GM10266 (cell line): ENCODE data around the gene MEF2B.
A peak's percentile ranks its signal among the peaks of the same experiment; 100 is the strongest.

Source experiments
- DNase-seq: peaks from one replicate; pipeline ENCODE4 v3.0.0; 2012; ENCODE audit errors: extremely low spot score
- TF ChIP-seq, protein P1 (sequence below): IDR thresholded peaks from 2 replicates; pipeline ENCODE4 v1.5.1; 2012; ENCODE audit warnings: mild to moderate bottlenecking, low read depth; ENCODE audit not compliant: control insufficient read depth, insufficient read depth; ENCODE audit errors: missing control alignments

Gene MEF2B

DNA sequence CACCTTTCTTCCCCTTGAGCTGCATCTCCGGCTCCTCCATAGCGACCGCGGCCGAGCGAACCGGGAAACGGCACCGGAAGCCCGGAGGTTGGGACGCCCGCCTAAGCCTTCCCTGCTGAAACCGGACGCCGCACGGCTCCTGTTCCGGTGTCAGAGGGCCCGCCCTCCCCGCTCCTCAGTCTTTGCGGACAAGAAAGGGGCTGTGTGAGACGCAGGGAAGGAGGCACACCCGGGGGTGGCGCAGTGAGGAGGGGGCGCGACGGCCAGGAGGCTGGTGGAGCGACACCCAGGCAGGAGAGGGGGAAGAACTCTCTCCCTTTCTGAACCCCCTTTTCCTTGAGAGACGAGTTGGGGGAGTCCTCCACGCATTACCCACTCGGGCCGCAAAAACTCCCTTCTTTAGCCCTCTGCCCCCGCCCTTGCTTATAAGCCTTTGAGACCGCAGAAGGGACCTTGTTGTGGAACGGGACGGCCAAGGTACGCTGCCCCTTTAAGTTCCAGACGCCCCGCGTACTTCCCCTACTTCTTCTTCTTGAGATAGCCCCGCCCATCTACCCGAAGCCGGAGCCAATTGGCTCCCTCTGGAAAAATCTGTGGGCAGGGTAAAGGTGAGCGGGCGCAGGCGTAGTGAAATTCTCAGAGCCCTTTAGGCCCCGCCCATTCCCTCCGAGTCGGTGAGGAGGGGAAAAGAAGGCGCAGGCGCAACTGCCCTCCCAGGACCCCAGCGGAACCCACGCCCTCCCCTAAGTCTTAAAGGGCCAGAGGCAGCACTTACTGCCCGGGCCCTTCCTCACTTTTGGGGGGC is 22.2 kb upstream of the MEF2B start, which contains the start of the genes BORCS8 and RFXANK:
Gene BORCS8, minus strand, starts transcription at position 75 of the 805 bp plus-strand sequence. Its CDS starts 35 bp downstream, at position 40.
Gene RFXANK, plus strand, starts transcription at position 181 of the 805 bp plus-strand sequence. CDS start 1,689 bp downstream, outside the sequence.
- DNase-seq: peak; percentile 95

DNA sequence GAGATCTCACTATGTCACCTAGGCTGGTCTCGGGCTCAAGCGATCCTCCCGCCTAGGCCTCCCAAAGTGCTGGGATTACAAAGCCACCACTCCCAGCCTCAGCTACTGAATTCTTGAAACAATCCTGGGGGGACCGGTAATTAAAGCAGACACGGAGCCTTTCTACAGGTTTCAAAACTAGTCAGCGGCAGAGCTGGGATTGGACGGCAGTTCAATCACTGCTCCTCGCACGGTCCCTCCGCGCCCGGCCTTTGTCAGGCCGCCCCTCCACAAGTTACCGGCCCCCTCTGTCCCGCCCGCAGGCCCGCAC is 21.7 kb upstream of the MEF2B start:
- TF ChIP-seq, protein P1, sequence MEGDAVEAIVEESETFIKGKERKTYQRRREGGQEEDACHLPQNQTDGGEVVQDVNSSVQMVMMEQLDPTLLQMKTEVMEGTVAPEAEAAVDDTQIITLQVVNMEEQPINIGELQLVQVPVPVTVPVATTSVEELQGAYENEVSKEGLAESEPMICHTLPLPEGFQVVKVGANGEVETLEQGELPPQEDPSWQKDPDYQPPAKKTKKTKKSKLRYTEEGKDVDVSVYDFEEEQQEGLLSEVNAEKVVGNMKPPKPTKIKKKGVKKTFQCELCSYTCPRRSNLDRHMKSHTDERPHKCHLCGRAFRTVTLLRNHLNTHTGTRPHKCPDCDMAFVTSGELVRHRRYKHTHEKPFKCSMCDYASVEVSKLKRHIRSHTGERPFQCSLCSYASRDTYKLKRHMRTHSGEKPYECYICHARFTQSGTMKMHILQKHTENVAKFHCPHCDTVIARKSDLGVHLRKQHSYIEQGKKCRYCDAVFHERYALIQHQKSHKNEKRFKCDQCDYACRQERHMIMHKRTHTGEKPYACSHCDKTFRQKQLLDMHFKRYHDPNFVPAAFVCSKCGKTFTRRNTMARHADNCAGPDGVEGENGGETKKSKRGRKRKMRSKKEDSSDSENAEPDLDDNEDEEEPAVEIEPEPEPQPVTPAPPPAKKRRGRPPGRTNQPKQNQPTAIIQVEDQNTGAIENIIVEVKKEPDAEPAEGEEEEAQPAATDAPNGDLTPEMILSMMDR: no peak
- DNase-seq: no peak

More for the DNA sequence above, 22.2 kb upstream of the MEF2B start, which contains the start of the genes BORCS8 and RFXANK:
- TF ChIP-seq, protein P1: no peak

DNA sequence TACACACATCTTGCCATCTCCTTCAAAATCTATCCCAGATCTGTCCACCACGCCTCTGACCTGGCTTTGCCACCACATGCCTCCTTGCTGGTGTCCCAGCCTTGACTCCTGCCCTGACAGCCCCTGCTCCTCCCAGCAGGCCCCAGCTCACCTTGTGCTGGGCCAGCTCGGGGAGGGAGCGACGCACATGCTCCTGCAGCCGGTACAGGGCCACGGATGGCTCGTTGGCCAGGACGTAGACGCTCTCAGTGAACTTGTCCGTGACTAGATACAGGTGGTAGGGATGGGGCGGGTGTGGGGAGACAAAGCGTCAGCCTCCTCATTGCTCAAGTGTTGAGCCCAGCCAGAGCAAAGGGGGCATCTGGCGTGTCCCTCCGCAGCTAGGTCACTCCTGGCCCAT is 16.7 kb upstream of the MEF2B start:
- TF ChIP-seq, protein P1: no peak
- no peak for DNase-seq

DNA sequence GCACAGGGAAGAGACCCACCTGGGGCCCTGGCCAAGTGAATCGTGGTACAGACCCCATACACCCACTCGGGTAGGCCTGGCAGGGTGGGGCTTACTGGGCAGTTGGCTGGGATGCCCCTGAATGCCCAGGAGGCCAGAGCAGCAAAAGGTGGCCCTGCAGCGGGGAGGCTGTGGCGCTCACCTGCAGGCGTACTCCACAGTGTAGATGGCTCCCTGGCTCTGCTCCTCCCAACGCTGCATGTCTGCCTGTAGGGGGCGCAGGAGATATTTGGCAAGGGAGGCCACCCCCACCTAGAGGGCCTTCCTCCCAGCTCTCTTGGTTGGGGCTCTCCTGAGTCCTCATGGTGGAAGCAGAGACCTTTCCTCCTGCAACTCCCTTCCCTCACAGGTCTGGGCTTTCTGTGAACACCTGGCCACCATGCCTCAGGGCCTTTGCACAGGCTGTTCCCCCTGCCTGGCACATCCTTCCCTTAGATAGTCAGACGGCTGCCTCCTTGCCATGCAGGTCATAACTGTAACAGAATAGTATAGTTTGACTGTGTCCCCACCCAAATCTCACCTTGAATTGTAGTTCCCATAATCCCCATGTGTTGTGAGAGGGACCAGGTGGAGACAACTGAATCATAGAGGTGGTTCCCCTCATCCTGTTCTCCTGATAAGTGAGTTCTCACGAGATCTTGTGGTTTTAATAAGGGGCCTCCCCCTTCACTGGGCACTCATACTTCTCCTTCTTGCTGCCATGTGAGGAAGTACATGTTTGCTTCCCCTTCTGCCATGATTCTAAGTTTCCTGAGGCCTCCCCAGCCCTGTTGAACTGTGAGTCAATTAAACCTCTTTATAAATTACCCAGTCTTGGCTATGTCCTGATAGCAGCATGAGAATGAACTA is 16.0 kb upstream of the MEF2B start:
- TF ChIP-seq, protein P1: peak; percentile 35
- DNase-seq: no peak

DNA sequence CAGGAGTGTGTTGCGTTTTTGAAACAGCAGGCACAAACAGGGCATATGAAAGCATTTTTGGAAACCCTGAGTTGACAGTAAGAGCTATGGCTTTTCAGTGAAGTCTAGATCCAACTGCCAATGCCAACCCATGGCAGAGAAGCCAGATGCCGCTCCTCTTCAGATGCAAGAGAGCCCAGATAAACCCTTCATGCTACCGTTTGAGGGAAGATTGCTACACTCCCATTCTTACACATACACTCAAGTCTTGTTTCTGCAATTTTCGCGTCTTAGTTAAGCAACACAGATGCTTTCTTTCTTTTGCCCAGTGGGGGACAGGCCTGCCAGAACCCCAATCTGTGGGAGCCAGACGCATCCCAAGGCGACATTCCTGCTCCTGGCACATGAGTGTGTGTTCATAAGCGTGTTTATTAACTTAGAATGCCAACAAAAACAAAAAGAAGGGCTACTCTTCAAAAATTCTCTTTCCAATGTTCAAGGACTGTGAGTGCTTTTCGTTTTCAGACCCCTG is 11.5 kb upstream of the MEF2B start:
- no peak for DNase-seq
- TF ChIP-seq, protein P1: no peak

DNA sequence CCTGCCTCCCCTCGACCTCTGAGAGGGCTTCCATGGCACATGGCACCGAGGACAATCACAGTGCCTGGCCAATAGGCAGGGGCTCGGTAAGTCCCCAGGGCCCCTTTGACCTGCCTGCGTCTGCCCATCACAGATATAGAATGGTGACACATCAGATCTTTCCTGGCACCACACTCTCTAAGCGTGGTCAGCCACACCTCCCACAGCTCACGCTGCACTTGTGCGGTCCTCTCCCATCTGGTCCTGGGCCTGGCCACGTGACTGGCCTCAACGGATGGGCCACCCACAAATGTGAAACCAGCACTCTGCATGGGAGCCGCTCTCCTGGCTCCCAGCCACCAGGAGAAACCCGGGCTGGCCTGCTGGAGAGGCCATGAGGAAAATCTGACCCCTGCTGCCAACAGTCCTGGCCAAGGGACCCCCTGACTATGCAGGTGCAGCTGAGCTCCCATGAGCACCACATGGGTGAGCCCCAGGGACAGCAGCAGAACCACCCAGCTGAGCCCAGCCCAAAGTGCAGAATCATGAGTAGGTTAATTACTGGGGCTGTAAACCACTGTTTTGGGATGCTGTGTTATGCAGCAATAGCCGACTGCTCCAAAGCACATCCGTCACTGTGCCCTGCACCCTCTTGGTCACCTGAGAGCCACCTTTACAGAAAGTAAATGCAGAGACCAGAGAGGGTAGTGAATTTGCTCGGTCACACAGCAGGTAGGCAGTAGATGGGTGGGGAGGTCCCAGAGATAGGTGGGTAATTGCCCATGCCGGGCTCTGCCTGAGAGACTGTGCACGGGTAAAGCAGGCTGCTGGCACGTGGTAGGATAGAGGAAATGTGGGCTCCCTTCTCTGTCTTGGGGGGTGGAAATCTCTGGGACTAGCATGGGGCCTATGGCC is 9.7 kb upstream of the MEF2B start:
- TF ChIP-seq, protein P1: no peak
- no peak for DNase-seq
